Kidney (tissue), 14 donors: ENCODE measurements around the gene GALNT14. TPM values are rescaled to one million over a fixed set of nuclear protein-coding genes. Genes with fewer than 3 reads are reported as not detected.

Experiments
- DNase-seq, 5 donors: peaks; one replicate each; pipeline ENCODE4 v3.0.0-alpha.2; 2013 to 2020
- FAIRE-seq: peaks from 2 replicates; lab custom pipeline; 2012; peaks lifted over from hg19 to GRCh38; lab: Jason Lieb, UNC
- H3K27ac ChIP-seq, 2 donors: one replicate each; pipeline ENCODE4 v1.7.0; 2013; ENCODE audit warnings: low read depth in 2 of 2, low read length in 2 of 2, inconsistent platforms in 1 of 2
- H3K27me3 ChIP-seq: one replicate; pipeline ENCODE4 v1.7.1; 2013; ENCODE audit warnings: low read length, inconsistent platforms; ENCODE audit not compliant: control insufficient read depth, insufficient read depth
- H3K36me3 ChIP-seq, 3 donors: one replicate each; pipeline versions ENCODE4 v1.7.0 to v1.7.1; 2013; ENCODE audit warnings: low read length in 3 of 3, control low read depth in 1 of 3, inconsistent platforms in 1 of 3; ENCODE audit not compliant: insufficient read depth in 3 of 3, control insufficient read depth in 2 of 3
- H3K4me1 ChIP-seq, 3 donors: one replicate each; pipeline versions ENCODE4 v1.7.0 to v1.7.1; 2013; ENCODE audit warnings: low read length in 3 of 3, inconsistent platforms in 1 of 3, low read depth in 1 of 3; ENCODE audit not compliant: control insufficient read depth in 2 of 3, insufficient read depth in 2 of 3
- H3K4me3 ChIP-seq, 3 donors: one replicate each; pipeline versions ENCODE4 v1.7.0 to v1.8.1; 2013; ENCODE audit warnings: low read length in 3 of 3, control low read depth in 1 of 3, inconsistent platforms in 1 of 3
- H3K9ac ChIP-seq, 3 donors: one replicate each; pipeline versions ENCODE4 v1.7.0 to v1.7.1; 2013; ENCODE audit warnings: low read length in 3 of 3, control low read depth in 1 of 3, inconsistent platforms in 1 of 3
- H3K9me3 ChIP-seq, 3 donors: one replicate each; pipeline versions ENCODE4 v1.7.0 to v1.7.1; 2013; ENCODE audit warnings: low read length in 3 of 3, control low read depth in 1 of 3, inconsistent platforms in 1 of 3; ENCODE audit not compliant: control insufficient read depth in 2 of 3, insufficient read depth in 1 of 3
- intact Hi-C: fragments of 100-400 bp; cut with DNase I; formaldehyde crosslinking; loops from one replicate; pipeline ENCODE4 v1.11.1; 2022
- polyA plus RNA-seq: library from polyadenylated mRNA; stranded (reverse); fragments of 350-450 nt; fragmentation: Illumina TruSeq; extraction: RNeasy Lipid Tissue Mini Kit (QIAGEN cat#74804); gene quantifications from one replicate; pipeline ENCODE4 v1.2.3, GENCODE V29; 2014; ENCODE audit warnings: low read depth, low replicate concordance; ENCODE audit not compliant: insufficient read depth
- total RNA-seq: library from RNA; stranded (reverse); fragmentation: NEBNext Ultra II Directional; extraction: Animal tissue kit (Norgen Biotek cat#: 25700); gene quantifications from one replicate; pipeline ENCODE4 v1.2.1, GENCODE V29; 2021
- TF ChIP-seq, protein P1 (sequence below): IDR thresholded peaks from 3 replicates; pipeline ENCODE4 v1.5.1; 2012; ENCODE audit warnings: mild to moderate bottlenecking, moderate library complexity, borderline replicate concordance; ENCODE audit not compliant: insufficient read depth; ENCODE audit errors: extremely low read depth
- donor health status: control.
- donor health status: control.
- donor health status: control.
- donor health status: control.
- donor health status: control.
- donor health status: DM: yes; HTN: yes; CAD: no.
- donor health status: Normal renal cell carcinoma (clear cell type).

GALNT14 gene
- total and polyA plus RNA-seq, 2 donors from 2014 or later = 84.6 to 90.3 TPM

DNA sequence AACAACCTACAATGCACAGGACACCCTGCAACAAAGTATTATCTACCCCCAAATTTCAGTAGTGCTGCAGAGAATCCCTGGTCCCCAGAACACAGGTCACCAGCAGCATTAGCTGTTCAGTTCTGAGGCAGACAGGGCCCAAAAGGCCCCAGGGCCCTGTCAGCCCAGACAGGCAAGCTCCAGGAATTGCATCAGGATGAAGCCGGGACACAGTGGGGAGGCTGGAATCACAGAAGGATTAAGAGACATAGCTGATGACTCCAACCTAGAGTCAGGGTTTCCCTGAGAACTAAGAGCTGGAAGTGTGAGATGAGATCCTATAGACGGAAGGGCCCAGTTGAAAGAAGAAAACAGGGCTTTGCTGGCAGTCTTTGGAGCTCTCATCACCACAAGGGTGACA lies 148.1 kb downstream of the GALNT14 start:
- intact Hi-C loops = no loop called here
- H3K36me3 ChIP-seq = peaks cover 0 to 9% (median 0%) of the 10 kb centered on the region in 3 donors
- H3K9ac ChIP-seq = no peak overlapping the region
- FAIRE-seq (no peak), DNase-seq (no peak)
- H3K9me3 ChIP-seq = no peaks in the 10 kb centered on the region
- TF ChIP-seq, protein P1, sequence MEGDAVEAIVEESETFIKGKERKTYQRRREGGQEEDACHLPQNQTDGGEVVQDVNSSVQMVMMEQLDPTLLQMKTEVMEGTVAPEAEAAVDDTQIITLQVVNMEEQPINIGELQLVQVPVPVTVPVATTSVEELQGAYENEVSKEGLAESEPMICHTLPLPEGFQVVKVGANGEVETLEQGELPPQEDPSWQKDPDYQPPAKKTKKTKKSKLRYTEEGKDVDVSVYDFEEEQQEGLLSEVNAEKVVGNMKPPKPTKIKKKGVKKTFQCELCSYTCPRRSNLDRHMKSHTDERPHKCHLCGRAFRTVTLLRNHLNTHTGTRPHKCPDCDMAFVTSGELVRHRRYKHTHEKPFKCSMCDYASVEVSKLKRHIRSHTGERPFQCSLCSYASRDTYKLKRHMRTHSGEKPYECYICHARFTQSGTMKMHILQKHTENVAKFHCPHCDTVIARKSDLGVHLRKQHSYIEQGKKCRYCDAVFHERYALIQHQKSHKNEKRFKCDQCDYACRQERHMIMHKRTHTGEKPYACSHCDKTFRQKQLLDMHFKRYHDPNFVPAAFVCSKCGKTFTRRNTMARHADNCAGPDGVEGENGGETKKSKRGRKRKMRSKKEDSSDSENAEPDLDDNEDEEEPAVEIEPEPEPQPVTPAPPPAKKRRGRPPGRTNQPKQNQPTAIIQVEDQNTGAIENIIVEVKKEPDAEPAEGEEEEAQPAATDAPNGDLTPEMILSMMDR = no peak
- no peak overlapping the region for H3K4me3 ChIP-seq
- peaks cover 2 to 14% (median 3%) of the 10 kb centered on the region in 3 donors for H3K4me1 ChIP-seq
- H3K27me3 ChIP-seq = no peaks in the 10 kb centered on the region
- H3K27ac ChIP-seq = no peak overlapping the region

DNA sequence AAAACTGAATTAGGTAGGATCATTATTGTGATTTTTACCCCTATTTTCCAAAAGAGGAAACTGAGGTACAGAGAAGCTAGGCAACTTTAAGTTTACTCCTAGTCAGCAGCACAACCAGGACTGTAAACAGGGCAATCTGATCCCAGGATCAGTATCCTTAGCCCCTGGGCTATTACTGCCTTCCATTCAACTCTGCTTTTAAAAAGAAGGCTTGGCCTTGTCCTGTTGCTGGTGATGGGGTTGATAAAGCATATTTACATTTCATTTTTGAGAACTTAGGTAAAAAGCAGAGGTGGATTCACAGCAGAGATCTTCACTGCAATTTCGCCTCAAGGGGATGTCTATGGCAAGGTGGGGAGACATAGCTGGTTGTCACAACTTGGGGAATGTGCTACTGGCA lies 148.5 kb downstream of the GALNT14 start:
- FAIRE-seq (no peak), DNase-seq (no peak)
- H3K9me3 ChIP-seq = no peaks in the 10 kb centered on the region
- H3K4me3 ChIP-seq = no peak overlapping the region
- no peak overlapping the region for H3K27ac ChIP-seq
- H3K27me3 ChIP-seq = no peaks in the 10 kb centered on the region
- TF ChIP-seq, protein P1 = no peak
- no peak overlapping the region for H3K9ac ChIP-seq
- H3K36me3 ChIP-seq = peaks cover 0 to 9% (median 0%) of the 10 kb centered on the region in 3 donors
- peaks cover 2 to 18% (median 3%) of the 10 kb centered on the region in 3 donors for H3K4me1 ChIP-seq
- intact Hi-C loops = no loop called here

DNA sequence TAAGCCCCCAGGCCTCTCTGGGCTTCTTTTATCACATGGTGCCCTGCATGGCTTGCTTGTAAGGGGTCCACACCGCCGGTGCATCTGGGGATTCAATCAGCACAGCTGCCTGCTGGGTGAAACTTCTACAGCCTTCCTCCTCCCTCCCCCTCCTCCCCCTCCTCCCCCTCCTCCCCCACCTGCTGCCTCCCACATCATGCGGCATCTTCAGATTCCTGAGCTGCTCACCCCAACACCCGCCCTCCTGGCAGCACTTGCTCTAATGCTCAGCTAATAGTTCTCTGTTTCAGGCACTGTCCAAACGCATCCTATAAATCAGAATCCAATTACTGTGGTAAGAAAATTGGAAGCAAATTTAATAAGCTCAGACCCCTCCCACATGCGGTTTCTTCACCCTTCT lies 150.7 kb downstream of the GALNT14 start:
- Histone ChIP-seq H3K27ac (no peak overlapping the region), H3K27me3 (no peaks in the 10 kb centered on the region), H3K36me3 (peaks cover 0 to 9% (median 0%) of the 10 kb centered on the region in 3 donors), H3K4me1 (peaks cover 2 to 13% (median 3%) of the 10 kb centered on the region in 3 donors), H3K9me3 (no peaks in the 10 kb centered on the region), H3K4me3 (no peak overlapping the region), H3K9ac (no peak overlapping the region)
- intact Hi-C loops = no loop called here
- FAIRE-seq = no peak
- TF ChIP-seq, protein P1 = no peak
- DNase-seq = peak in 4 of 5 donors; percentile 59 to 72 (median 66)

DNA sequence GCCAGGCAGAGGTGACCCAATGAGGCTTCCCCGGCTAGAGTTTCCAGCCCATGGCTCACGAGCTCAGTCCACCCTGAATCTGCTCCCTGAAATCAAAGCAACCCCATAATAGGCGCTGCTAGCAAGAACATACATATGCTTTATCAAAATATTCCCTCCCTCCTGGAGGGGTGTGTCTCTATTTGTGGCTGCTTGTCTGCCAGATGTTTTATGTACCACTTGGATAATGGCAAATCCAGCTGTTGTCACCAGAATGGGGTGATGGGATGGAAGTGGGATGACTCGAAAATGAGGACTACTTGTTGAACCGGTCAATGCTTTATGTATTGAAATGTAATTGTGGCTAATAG lies 152.0 kb downstream of the GALNT14 start:
- peaks cover 4 to 18% (median 5%) of the 10 kb centered on the region in 3 donors for H3K4me1 ChIP-seq
- H3K4me3 ChIP-seq = no peak overlapping the region
- intact Hi-C loops = no loop called here
- no peak overlapping the region for H3K9ac ChIP-seq
- H3K27me3 ChIP-seq = no peaks in the 10 kb centered on the region
- H3K27ac ChIP-seq = no peak overlapping the region
- peaks cover 0 to 9% (median 0%) of the 10 kb centered on the region in 3 donors for H3K36me3 ChIP-seq
- peak in 1 of 5 donors; percentile 35 for DNase-seq
- TF ChIP-seq, protein P1 = no peak
- FAIRE-seq = no peak
- H3K9me3 ChIP-seq = no peaks in the 10 kb centered on the region
